ENCODE measurements around the gene MICAL2. TPM values are rescaled to one million over a fixed set of nuclear protein-coding genes. Genes with fewer than 3 reads are reported as not detected.
A peak's percentile ranks its signal among the peaks of the same experiment; 100 is the strongest.

Gene MICAL2
- total RNA-seq, 1 experiment from 2014 or later: 62.9 TPM

DNA sequence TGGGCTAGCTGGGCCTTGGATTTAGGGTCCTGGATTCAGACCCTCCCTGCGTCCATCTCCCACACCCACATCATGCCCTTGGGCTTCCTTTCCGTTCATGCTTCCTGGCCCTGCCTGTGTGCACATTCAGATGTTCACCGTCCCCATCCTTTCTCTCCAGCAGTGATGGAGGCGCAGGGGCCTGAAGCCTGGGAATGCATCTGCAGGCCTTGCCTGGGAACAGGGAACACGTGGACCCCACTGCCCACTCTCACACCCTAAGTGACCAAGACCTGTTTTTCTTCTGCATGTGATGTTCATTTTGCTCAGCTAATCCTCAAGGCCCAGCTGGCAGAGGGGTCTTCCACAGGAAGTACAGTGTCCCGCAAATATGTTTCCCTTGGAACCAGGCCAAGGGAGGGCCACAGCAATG lies 175.4 kb downstream of the MICAL2 start:
- peak overlapping the region; percentile 63 for H3K9ac ChIP-seq (ENCODE audit: low read length)
- H3K4me1 ChIP-seq (ENCODE audit: insufficient read depth, low read length): peaks cover 74% of the 10 kb centered on the region
- peaks cover 3% of the 10 kb centered on the region; the same call in 1 of the 2 replicates for H3K79me2 ChIP-seq (ENCODE audit: low read length)
- H2AFZ ChIP-seq (ENCODE audit: low read length): no peak overlapping the region
- ChIA-PET POLR2A (ENCODE audit: unreplicated experiment) (no interaction called here), CTCF (interaction anchor here (0.7 kb wide), 1 partner anchor 184 kb away, joined by 3 read pairs; no protein-coding TSS in a partner anchor)
- no peaks in the 10 kb centered on the region for H3K9me2 ChIP-seq (replicated peaks; ENCODE audit: low read length)
- intact Hi-C loops (cut with micrococcal nuclease): loop anchor here (5.0 kb wide), 3 partner anchors 91 to 676 kb away; partner anchors contain the start of gene PARVA
- no peaks in the 10 kb centered on the region for H3K9me3 ChIP-seq (ENCODE audit: low read length)
- peak overlapping the region; percentile 72 for H3K4me2 ChIP-seq (ENCODE audit: low read length)
- H3K36me3 ChIP-seq (ENCODE audit: low read depth, low read length): no peaks in the 10 kb centered on the region
- H3F3A ChIP-seq (ENCODE audit: low read length, unreplicated experiment): peaks cover 10% of the 10 kb centered on the region
- DNase-seq (no peak), ATAC-seq (no peak)
- H4K20me1 ChIP-seq (ENCODE audit: low read length): no peaks in the 10 kb centered on the region
- peak overlapping the region; percentile 99 for H3K27ac ChIP-seq (ENCODE audit: low read length)
- peak overlapping the region; percentile 48; the same call in 1 of the 2 replicates for H3K4me3 ChIP-seq (ENCODE audit: low read length)
- no TSS peak for BruUV-seq (replicated peaks)
- no peaks in the 10 kb centered on the region for H3K27me3 ChIP-seq (ENCODE audit: low read length)
- TF ChIP-seq EZH2 (IDR thresholded peaks at IDR 0.05; ENCODE audit: low read length, unreplicated experiment): no peak
- TF ChIP-seq EZH2phosphoT487 (IDR thresholded peaks at IDR 0.05; ENCODE audit: borderline replicate concordance, low read length): no peak
- TF ChIP-seq, protein P1, sequence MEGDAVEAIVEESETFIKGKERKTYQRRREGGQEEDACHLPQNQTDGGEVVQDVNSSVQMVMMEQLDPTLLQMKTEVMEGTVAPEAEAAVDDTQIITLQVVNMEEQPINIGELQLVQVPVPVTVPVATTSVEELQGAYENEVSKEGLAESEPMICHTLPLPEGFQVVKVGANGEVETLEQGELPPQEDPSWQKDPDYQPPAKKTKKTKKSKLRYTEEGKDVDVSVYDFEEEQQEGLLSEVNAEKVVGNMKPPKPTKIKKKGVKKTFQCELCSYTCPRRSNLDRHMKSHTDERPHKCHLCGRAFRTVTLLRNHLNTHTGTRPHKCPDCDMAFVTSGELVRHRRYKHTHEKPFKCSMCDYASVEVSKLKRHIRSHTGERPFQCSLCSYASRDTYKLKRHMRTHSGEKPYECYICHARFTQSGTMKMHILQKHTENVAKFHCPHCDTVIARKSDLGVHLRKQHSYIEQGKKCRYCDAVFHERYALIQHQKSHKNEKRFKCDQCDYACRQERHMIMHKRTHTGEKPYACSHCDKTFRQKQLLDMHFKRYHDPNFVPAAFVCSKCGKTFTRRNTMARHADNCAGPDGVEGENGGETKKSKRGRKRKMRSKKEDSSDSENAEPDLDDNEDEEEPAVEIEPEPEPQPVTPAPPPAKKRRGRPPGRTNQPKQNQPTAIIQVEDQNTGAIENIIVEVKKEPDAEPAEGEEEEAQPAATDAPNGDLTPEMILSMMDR (conservative IDR thresholded peaks at IDR 0.05; ENCODE audit: low read depth, low read length): no peak

DNA sequence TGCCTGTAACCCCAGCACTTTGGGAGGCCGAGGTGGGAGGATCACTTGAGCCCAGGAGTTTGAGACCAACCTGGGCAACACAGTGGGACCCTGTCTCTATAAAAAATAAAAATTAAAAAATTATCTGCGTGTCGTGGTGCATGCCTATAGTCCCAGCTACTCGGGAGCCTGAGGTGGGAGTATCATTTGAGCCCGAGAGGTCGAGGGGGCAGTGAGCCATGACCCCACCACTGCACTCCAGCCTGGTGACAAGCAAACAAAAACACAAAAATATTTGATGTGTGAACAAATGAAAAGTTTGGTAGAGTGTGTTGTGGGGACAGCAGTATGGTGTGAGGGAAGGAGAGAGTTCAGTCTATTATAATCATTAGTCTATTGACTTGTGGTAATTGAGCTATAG lies 176.2 kb downstream of the MICAL2 start:
- TF ChIP-seq EZH2phosphoT487 (IDR thresholded peaks at IDR 0.05; ENCODE audit: borderline replicate concordance, low read length) (no peak), EZH2 (IDR thresholded peaks at IDR 0.05; ENCODE audit: low read length, unreplicated experiment) (no peak)
- TF ChIP-seq, protein P1 (conservative IDR thresholded peaks at IDR 0.05; ENCODE audit: low read depth, low read length): no peak
- peak overlapping the region; percentile 99 for H3K27ac ChIP-seq (ENCODE audit: low read length)
- POLR2A ChIA-PET (ENCODE audit: unreplicated experiment): interaction anchor here (0.5 to 0.6 kb wide), 4 partner anchors 76 to 1478 kb away, joined by 3 to 9 read pairs (median 6); partner anchors contain the start of gene EIF4G2
- peak overlapping the region; percentile 54; the same call in 1 of the 2 replicates for H3K4me3 ChIP-seq (ENCODE audit: low read length)
- intact Hi-C loops (cut with micrococcal nuclease): loop anchor here (5.0 kb wide), 3 partner anchors 91 to 676 kb away; partner anchors contain the start of gene PARVA
- no peak for DNase-seq
- H3K9ac ChIP-seq (ENCODE audit: low read length): peak overlapping the region; percentile 20; the same call in 1 of the 2 replicates
- no peak overlapping the region for H2AFZ ChIP-seq (ENCODE audit: low read length)
- no peaks in the 10 kb centered on the region for H3K9me2 ChIP-seq (replicated peaks; ENCODE audit: low read length)
- peaks cover 10% of the 10 kb centered on the region for H3F3A ChIP-seq (ENCODE audit: low read length, unreplicated experiment)
- BruUV-seq (replicated peaks): no TSS peak
- CTCF ChIA-PET: interaction anchor here (0.7 to 1.0 kb wide), 2 partner anchors 233 to 677 kb away, joined by 3 to 7 read pairs; no protein-coding TSS in a partner anchor
- H3K4me1 ChIP-seq (ENCODE audit: insufficient read depth, low read length): peaks cover 70% of the 10 kb centered on the region
- no peaks in the 10 kb centered on the region for H3K27me3 ChIP-seq (ENCODE audit: low read length)
- H3K9me3 ChIP-seq (ENCODE audit: low read length): no peaks in the 10 kb centered on the region
- H3K79me2 ChIP-seq (ENCODE audit: low read length): peaks cover 3% of the 10 kb centered on the region; the same call in 1 of the 2 replicates
- no peaks in the 10 kb centered on the region for H4K20me1 ChIP-seq (ENCODE audit: low read length)
- H3K4me2 ChIP-seq (ENCODE audit: low read length): peak overlapping the region; percentile 72
- no peak for ATAC-seq
- H3K36me3 ChIP-seq (ENCODE audit: low read depth, low read length): no peaks in the 10 kb centered on the region

DNA sequence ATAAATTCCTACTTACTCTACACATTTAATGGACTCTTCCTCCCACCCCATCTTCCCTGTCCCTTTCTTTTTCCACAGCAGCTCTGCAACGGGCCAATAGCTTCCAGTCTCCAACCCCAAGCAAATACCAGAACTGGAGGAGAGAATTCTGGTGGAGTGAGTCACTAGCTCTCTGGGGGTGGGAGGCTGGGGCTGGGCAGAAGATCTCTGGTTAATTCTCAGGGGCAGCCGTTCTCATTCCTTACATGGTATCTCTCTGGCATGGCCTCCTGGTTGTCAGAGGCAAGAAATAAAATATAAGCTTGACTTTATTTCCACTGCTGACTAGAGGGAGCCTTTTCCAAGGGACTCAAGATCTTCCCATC lies 176.6 kb downstream of the MICAL2 start:
- no peaks in the 10 kb centered on the region for H3K27me3 ChIP-seq (ENCODE audit: low read length)
- H3K4me3 ChIP-seq (ENCODE audit: low read length): peak overlapping the region; percentile 54; the same call in 1 of the 2 replicates
- peaks cover 3% of the 10 kb centered on the region; the same call in 1 of the 2 replicates for H3K79me2 ChIP-seq (ENCODE audit: low read length)
- ChIA-PET CTCF (interaction anchor here (0.6 to 1.0 kb wide), 4 partner anchors 15 to 677 kb away, joined by 3 to 7 read pairs (median 3); no protein-coding TSS in a partner anchor), POLR2A (ENCODE audit: unreplicated experiment) (interaction anchor here (0.5 to 0.6 kb wide), 4 partner anchors 75 to 1478 kb away, joined by 3 to 9 read pairs (median 6); partner anchors contain the start of gene EIF4G2)
- BruUV-seq (replicated peaks): no TSS peak
- TF ChIP-seq EZH2phosphoT487 (IDR thresholded peaks at IDR 0.05; ENCODE audit: borderline replicate concordance, low read length): no peak
- TF ChIP-seq, protein P1 (conservative IDR thresholded peaks at IDR 0.05; ENCODE audit: low read depth, low read length): no peak
- TF ChIP-seq EZH2 (IDR thresholded peaks at IDR 0.05; ENCODE audit: low read length, unreplicated experiment): no peak
- no peaks in the 10 kb centered on the region for H4K20me1 ChIP-seq (ENCODE audit: low read length)
- intact Hi-C loops (cut with micrococcal nuclease): loop anchor here (5.0 kb wide), 3 partner anchors 90 to 675 kb away; partner anchors contain the start of gene PARVA
- no peaks in the 10 kb centered on the region for H3K9me3 ChIP-seq (ENCODE audit: low read length)
- H2AFZ ChIP-seq (ENCODE audit: low read length): no peak overlapping the region
- peak overlapping the region; percentile 87 for H3K9ac ChIP-seq (ENCODE audit: low read length)
- H3K4me1 ChIP-seq (ENCODE audit: insufficient read depth, low read length): peaks cover 67% of the 10 kb centered on the region
- DNase-seq: peak; percentile 89
- H3K27ac ChIP-seq (ENCODE audit: low read length): peak overlapping the region; percentile 99
- H3F3A ChIP-seq (ENCODE audit: low read length, unreplicated experiment): peaks cover 10% of the 10 kb centered on the region
- peak overlapping the region; percentile 72 for H3K4me2 ChIP-seq (ENCODE audit: low read length)
- H3K36me3 ChIP-seq (ENCODE audit: low read depth, low read length): no peaks in the 10 kb centered on the region
- H3K9me2 ChIP-seq (replicated peaks; ENCODE audit: low read length): no peaks in the 10 kb centered on the region
- peak; percentile 50 for ATAC-seq

Measured in PC-3 (cell line).